Suprapubic skin (tissue), 4 donors: ENCODE data around the gene ZNF407. TPM values are rescaled to one million over a fixed set of nuclear protein-coding genes. Genes with fewer than 3 reads are reported as not detected.

ENCODE experiments used
- DNase-seq, 2 donors: peaks; one replicate each; pipeline ENCODE4 v3.0.0-alpha.2; 2019; ENCODE audit warnings: low spot score in 2 of 2
- H3K27ac ChIP-seq: fragments of 200-600 bp; sonication (generic); one replicate; pipeline ENCODE4 v1.5.1; 2019
- H3K27me3 ChIP-seq: fragments of 200-600 bp; sonication (generic); one replicate; pipeline ENCODE4 v1.5.1; 2019
- H3K36me3 ChIP-seq: fragments of 200-600 bp; sonication (generic); one replicate; pipeline ENCODE4 v1.5.1; 2019
- H3K4me1 ChIP-seq: fragments of 200-600 bp; sonication (generic); one replicate; pipeline ENCODE4 v1.5.1; 2019
- H3K4me3 ChIP-seq: fragments of 200-600 bp; sonication (generic); one replicate; pipeline ENCODE4 v1.5.1; 2019; ENCODE audit warnings: mild to moderate bottlenecking
- H3K9me3 ChIP-seq: fragments of 200-600 bp; sonication (generic); one replicate; pipeline ENCODE4 v1.5.1; 2019
- EP300 ChIP-seq: sonication (generic); formaldehyde crosslinking; IDR thresholded peaks from one replicate; pipeline ENCODE4 v1.6.1; 2017; ENCODE audit warnings: antibody characterized with exemption
- POLR2A ChIP-seq, 2 donors: fragments of 450-650 bp; IDR thresholded peaks; one replicate each; pipeline ENCODE4 v1.6.1; 2017; ENCODE audit warnings: antibody characterized with exemption in 2 of 2, mild to moderate bottlenecking in 2 of 2, moderate library complexity in 2 of 2
- POLR2AphosphoS5 ChIP-seq, 3 donors: sonication (generic); formaldehyde crosslinking; IDR thresholded peaks; one replicate each; pipeline ENCODE4 v1.6.1; 2017; ENCODE audit warnings: antibody characterized with exemption in 3 of 3
- WGBS: methylation state at CpG from one replicate; pipeline ENCODE4 v1.1.5; 2018; 5-methylcytosine and 5-hydroxymethylcytosine counted together
- total RNA-seq, 4 donors: library from RNA; depleted of rRNA; stranded (reverse); fragments of >200 nt; gene quantifications; one replicate each; pipeline ENCODE4 v1.1.0, GENCODE V29; 2016
- TF ChIP-seq, protein P1 (sequence below), 2 donors: fragments of 200-600 bp in 1 of 2; fragments of 450-650 bp in 1 of 2; sonication (generic) in 1 of 2; IDR thresholded peaks; one replicate each; pipeline ENCODE4 v1.5.1; 2016 to 2019; ENCODE audit warnings: antibody characterized with exemption in 2 of 2, mild to moderate bottlenecking in 1 of 2, moderate library complexity in 1 of 2

Gene ZNF407
- total RNA-seq, 4 donors from 2014 or later = 10.7 to 22.1 (median 13.8) TPM

DNA sequence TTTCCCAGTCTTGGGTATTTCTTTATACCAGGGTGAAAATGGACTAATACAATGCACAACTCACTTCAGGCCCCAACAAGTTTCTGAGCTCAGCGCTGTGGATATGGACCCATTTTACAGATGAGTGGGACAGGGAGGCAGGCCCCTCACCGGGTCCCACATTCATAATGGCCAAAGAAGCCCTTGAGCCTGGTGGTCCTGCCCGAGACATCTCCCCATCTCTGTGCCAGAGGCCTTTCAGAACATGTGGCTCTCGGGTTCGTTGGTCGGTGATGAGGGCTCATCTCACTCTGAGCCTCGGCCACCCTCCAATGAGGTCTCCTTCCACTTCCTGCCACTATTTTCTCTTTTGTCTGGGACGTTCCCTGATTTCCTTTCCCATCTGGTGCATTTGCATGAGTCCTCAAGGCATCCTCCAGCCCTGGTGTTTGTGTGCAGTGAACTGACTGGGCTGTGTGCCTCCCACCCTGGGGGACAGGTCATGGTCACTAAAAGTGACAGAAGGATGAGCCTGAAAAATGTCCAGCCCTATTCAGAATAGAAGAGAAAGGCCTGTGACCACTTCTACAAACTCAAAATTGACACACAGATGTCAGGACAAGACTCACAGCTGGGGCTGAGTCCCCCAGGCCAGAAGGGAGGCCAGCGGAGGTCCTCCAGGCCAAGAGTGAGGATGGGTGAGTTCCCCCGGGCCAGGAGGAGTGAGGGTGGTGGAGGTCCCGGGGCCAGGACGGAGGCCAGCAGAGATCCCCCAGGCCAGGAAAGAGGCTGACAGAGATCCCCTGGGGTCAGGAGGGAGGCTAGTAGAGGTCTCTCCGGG lies 476.7 kb downstream of the ZNF407 start:
- no peak for DNase-seq
- Histone ChIP-seq H3K9me3 (peaks cover 18% of the 10 kb centered on the region), H3K36me3 (no peaks in the 10 kb centered on the region), H3K4me1 (no peaks in the 10 kb centered on the region), H3K4me3 (no peak overlapping the region), H3K27me3 (no peaks in the 10 kb centered on the region), H3K27ac (no peak overlapping the region)
- TF ChIP-seq POLR2A (IDR thresholded peaks at IDR 0.05) (no peak), POLR2AphosphoS5 (IDR thresholded peaks at IDR 0.05) (no peak), EP300 (no peak)
- TF ChIP-seq, protein P1, sequence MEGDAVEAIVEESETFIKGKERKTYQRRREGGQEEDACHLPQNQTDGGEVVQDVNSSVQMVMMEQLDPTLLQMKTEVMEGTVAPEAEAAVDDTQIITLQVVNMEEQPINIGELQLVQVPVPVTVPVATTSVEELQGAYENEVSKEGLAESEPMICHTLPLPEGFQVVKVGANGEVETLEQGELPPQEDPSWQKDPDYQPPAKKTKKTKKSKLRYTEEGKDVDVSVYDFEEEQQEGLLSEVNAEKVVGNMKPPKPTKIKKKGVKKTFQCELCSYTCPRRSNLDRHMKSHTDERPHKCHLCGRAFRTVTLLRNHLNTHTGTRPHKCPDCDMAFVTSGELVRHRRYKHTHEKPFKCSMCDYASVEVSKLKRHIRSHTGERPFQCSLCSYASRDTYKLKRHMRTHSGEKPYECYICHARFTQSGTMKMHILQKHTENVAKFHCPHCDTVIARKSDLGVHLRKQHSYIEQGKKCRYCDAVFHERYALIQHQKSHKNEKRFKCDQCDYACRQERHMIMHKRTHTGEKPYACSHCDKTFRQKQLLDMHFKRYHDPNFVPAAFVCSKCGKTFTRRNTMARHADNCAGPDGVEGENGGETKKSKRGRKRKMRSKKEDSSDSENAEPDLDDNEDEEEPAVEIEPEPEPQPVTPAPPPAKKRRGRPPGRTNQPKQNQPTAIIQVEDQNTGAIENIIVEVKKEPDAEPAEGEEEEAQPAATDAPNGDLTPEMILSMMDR (IDR thresholded peaks at IDR 0.05) = no peak
- 88% methylated on average over 13 of the region's 13 CpGs for WGBS

DNA sequence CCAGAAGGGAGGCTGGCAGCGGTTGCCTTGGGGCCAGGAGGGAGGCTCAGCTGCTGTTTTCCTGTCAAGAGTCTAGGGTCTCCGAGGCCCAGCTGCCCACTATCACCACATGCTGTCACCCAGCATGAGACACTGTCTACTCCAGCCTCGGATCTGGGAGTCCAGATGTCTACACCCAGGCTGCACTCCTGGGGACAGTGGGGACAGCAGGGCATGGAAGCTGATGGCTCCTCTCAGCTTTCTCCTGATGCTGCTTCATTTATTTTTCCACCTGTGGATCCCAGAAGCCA lies 477.3 kb downstream of the ZNF407 start:
- Histone ChIP-seq H3K27me3 (no peaks in the 10 kb centered on the region), H3K27ac (no peak overlapping the region), H3K4me3 (no peak overlapping the region), H3K9me3 (peaks cover 18% of the 10 kb centered on the region), H3K4me1 (no peaks in the 10 kb centered on the region), H3K36me3 (no peaks in the 10 kb centered on the region)
- DNase-seq = no peak
- 100% methylated on average over 1 of the region's 3 CpGs for WGBS
- TF ChIP-seq, protein P1 (IDR thresholded peaks at IDR 0.05) = no peak
- no peak for TF ChIP-seq EP300
- TF ChIP-seq POLR2AphosphoS5 (IDR thresholded peaks at IDR 0.05) = no peak
- TF ChIP-seq POLR2A (IDR thresholded peaks at IDR 0.05) = no peak

DNA sequence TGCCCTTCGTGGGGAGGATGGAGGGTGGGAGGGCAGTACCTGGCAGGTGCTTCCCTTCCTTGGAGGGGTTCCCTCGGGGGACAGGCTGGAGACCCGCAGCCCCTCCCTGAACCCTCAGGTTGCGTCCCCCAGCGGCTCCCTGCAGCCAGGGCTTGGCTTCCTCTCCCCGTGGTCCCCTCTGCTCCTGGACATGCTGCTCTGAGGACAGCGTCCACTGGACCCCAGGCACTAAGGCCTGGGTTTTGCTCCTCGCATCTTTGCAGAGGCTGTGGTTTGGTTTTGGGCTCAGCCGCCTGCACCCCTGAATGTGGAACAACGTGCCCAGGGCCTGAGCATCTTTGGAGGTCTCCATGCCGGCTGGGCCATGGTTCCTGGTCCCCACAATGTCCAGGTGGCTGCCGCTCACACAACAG lies 477.8 kb downstream of the ZNF407 start:
- no peak for TF ChIP-seq EP300
- TF ChIP-seq POLR2A (IDR thresholded peaks at IDR 0.05) = no peak
- TF ChIP-seq, protein P1 (IDR thresholded peaks at IDR 0.05) = no peak
- TF ChIP-seq POLR2AphosphoS5 (IDR thresholded peaks at IDR 0.05) = no peak
- DNase-seq = no peak
- H3K27ac ChIP-seq = no peak overlapping the region
- H3K36me3 ChIP-seq = no peaks in the 10 kb centered on the region
- H3K4me3 ChIP-seq = no peak overlapping the region
- no peaks in the 10 kb centered on the region for H3K27me3 ChIP-seq
- 89% methylated on average over 7 of the region's 12 CpGs for WGBS
- no peaks in the 10 kb centered on the region for H3K4me1 ChIP-seq
- H3K9me3 ChIP-seq = peaks cover 18% of the 10 kb centered on the region

DNA sequence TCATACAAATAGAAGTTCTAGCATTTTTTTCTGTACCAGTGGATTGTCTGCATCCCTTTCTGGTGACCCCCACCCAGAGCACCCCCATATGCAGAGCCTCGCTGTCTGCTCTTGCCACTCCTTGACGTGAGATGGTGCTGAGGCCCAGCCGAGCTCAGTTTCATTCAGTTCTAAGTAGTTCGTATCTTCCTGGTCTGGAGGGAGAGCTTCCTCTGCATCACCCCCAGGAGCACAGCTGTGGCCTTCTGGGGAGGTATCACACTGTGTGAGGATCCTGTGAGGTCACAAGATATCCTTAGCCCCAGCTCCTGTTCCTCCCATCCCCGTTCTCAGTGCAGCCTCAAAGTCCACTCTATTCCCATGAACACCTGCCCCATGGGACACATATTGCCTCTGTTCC lies 478.6 kb downstream of the ZNF407 start:
- TF ChIP-seq POLR2A (IDR thresholded peaks at IDR 0.05) = no peak
- no peak for TF ChIP-seq POLR2AphosphoS5 (IDR thresholded peaks at IDR 0.05)
- TF ChIP-seq, protein P1 (IDR thresholded peaks at IDR 0.05) = no peak
- no peak for TF ChIP-seq EP300
- H3K27ac ChIP-seq = no peak overlapping the region
- DNase-seq = no peak
- 95% methylated on average over 5 of the region's 5 CpGs for WGBS
- H3K4me3 ChIP-seq = no peak overlapping the region
- H3K9me3 ChIP-seq = peaks cover 18% of the 10 kb centered on the region
- no peaks in the 10 kb centered on the region for H3K4me1 ChIP-seq
- no peaks in the 10 kb centered on the region for H3K36me3 ChIP-seq
- H3K27me3 ChIP-seq = no peaks in the 10 kb centered on the region

DNA sequence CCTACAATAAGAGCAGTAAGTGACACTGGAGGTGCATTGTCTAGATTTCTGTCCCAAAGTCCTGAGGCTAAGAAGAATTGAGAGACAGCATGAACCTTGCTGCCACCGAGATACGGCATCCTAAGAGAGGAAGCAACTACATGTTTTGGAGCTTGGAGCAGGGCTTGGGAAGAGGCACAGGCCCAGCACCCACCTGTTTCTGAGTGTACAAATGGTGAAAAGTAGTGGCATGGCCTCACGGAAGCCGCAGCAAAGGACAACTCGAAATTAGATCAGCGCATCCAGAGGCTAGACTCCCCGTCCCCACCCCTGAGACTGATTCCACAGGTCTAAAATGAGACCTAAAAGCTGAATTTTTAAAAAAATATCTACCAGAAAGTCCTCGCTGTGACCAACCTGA lies 483.8 kb downstream of the ZNF407 start:
- TF ChIP-seq EP300 = no peak
- TF ChIP-seq, protein P1 (IDR thresholded peaks at IDR 0.05) = no peak
- TF ChIP-seq POLR2A (IDR thresholded peaks at IDR 0.05) = no peak
- TF ChIP-seq POLR2AphosphoS5 (IDR thresholded peaks at IDR 0.05) = no peak
- DNase-seq = no peak

More for the DNA sequence above, 483.8 kb downstream of the ZNF407 start:
- H3K9me3 ChIP-seq = peaks cover 10% of the 10 kb centered on the region
- 85% methylated on average over 8 of the region's 8 CpGs for WGBS
- no peaks in the 10 kb centered on the region for H3K4me1 ChIP-seq
- H3K36me3 ChIP-seq = no peaks in the 10 kb centered on the region
- H3K27ac ChIP-seq = no peak overlapping the region
- no peaks in the 10 kb centered on the region for H3K27me3 ChIP-seq
- no peak overlapping the region for H3K4me3 ChIP-seq
